GOT3 (cell line): ENCODE measurements around the gene SASH3.
A peak's percentile ranks its signal among the peaks of the same experiment; 100 is the strongest.

Source experiments
- DNase-seq: peaks from one replicate; lab custom pipeline; 2025; ENCODE audit warnings: mixed read lengths; lab: John Stamatoyannopoulos, UW

Gene SASH3

GRCh38 chrX:129808829-129809796 lies 29.4 kb downstream of the SASH3 start:
- no peak for DNase-seq

- DNase-seq: no peak
Observed at GRCh38 chrX:129813662-129814368, 34.1 kb downstream of the SASH3 start.

DNA sequence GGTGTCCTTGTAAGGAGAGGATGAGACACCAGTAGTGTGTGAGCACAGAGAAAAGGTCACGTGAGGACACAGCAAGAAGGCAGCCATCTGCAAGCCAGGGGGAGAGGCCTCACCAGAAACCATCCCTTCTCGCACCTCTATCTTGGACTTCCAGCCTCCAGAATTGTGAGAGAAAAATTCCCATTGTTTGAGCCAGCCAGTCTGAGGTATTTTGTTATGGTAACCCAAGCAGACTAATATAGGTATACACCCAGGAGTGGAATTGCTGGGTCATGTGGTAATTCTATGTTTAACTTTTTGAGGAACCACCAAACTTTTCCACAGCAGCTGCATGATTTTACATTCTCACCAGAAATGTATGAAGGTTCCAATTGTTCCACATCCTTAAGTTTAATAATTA lies 38.4 kb downstream of the SASH3 start:
- no peak for DNase-seq

DNA sequence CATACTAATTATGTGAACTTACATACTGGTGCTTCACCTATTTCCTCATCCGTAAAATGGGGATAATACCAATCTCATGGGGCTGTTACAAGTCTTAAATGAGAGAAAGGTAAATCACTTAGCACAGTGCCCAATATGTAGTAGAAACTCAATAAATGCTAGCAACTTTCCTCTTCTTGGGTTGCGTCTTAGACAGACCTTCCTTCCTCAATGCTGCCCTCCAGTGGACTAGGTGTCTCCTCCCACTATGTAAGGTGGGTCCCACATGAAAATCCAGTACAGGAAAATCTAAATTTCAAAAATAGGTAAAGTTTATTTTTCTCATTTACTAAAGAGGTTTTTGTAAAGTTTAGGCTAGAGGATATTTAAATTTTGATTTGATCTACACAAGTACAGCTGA lies 43.4 kb downstream of the SASH3 start:
- no peak for DNase-seq

DNA sequence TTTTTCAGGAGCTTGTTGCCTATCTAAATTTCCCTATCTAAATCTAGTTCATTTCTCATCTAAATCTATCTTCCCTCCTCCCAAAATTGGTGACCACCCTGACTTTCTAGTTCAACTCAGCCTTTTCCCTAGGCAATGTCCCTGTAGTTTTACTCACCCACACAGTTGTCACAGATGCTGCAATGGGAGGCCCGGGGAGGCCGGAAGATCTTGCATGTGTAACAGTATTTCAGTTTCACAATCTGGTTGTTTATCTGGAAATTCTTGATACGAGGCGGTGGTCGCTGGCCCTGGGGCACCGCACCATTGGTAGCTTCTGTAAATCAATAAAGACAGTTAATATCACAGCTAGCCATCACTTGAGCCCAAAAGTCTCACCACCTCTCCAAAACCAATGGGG lies 43.8 kb downstream of the SASH3 start:
- DNase-seq: no peak

GRCh38 chrX:129824620-129825019 lies 44.9 kb downstream of the SASH3 start:
- no peak for DNase-seq

GRCh38 chrX:129825746-129826505 lies 46.2 kb downstream of the SASH3 start:
- DNase-seq: no peak

GRCh38 chrX:129830494-129830893 lies 50.7 kb downstream of the SASH3 start:
- no peak for DNase-seq

GRCh38 chrX:129831091-129831885 lies 51.5 kb downstream of the SASH3 start:
- no peak for DNase-seq

- no peak for DNase-seq
Observed at GRCh38 chrX:129833153-129833990, 53.6 kb downstream of the SASH3 start.

GRCh38 chrX:129836827-129837226 lies 57.1 kb downstream of the SASH3 start:
- no peak for DNase-seq

DNA sequence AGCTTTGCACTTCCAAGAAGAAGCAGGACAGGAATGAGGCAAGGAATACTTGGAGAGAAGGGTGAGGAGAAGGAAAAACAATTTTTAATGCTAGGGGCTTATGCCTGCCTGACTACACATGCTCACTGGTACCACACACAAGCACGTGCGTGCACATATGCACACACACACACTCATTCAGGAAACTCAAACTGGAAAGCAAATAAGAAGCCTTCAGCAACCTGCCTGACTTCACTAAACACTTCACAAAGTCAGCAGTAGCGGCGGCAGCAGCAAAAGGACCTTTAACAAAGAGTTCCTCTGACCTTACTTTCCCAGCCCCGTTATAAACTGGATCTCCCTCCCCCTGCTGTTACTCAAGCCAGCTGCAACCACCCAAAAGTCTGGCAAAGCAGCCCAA lies 60.6 kb downstream of the SASH3 start:
- no peak for DNase-seq

DNA sequence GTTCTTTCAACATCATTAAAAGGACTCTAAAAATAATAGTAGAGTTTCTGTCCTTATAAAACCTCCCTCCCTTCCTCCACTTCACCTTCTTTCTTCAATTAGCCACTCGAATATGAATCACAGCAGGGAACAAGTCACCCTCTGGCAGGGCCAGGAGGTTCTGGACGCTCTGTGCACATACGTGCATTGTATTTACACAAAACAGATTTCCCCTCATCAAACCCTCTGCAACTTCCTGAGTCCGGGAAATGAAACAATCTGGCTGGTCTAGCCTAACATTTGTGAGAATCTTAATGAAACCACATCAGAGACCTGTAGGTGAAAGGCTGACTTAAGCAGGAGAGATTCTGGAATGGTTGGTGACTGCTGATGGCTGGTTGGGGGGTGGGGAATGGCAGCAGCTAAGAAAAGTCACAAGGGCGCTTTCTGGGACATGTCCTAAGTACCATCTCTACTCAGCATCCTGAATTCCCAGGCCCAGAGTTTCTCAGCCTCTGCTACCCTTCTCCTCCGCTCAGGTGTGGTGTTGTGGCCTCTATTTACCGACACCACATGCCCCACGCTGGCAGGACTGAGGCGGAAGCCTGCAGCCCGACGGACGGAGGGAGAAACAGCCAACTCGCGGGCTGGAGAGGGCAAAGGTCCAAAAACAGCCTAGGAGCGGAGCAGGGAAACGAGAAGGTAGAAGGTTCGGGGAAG lies 62.9 kb downstream of the SASH3 start:
- DNase-seq: no peak

- no peak for DNase-seq
Observed at GRCh38 chrX:129843209-129843458, 63.4 kb downstream of the SASH3 start.

DNA sequence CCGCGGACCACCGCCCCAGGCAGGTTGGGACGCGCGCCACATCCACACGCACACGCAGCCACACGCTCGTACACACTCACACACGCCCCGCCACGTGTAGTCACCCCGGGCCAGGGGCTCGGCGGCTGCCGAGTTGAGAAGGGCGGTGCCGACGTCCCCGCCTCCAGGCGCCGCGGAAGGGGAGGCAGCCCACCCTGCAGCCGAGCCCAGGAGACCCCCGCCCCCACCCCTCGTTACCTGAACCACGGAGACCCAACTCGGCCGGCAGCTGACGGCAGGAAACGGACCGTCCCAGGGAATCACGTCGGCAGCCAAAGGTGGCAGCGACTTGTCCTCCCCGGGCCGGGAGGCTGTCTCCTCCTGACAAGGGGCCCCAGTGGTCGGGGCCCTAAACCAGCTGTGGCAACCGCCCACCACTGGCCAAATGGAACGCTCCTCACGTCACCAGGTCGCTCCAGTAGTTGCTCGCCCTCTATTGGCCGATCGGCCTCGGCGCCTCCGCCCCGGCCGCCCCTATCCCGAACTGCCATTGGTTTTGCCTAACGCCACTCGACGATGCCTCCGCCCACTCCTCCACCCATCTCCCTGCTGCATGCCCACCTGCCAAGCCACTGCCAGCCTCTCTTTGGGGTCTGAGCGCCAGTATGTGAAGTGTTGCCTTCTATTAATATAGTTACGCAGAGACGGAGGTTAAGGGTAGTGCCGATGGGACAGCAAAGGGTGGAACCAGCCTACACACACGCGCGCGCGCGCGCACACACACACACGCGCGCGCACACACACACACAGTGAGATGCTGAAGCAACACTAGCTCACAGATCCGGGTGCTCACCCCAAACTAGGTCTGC lies 63.9 kb downstream of the SASH3 start, which contains the start of gene ZDHHC9:
Gene ZDHHC9 (minus strand): TSS at position 428 of the 848 bp plus-strand sequence. CDS start 1,941 bp downstream, outside the sequence.
- DNase-seq: peak; percentile 35
